ENCODE measurements around the gene PFKM.
A peak's percentile ranks its signal among the peaks of the same experiment; 100 is the strongest.

PFKM gene

GRCh38 chr12:48160046-48160445 lies 40.9 kb downstream of the PFKM start:
- DNase-seq, result no peak

DNA sequence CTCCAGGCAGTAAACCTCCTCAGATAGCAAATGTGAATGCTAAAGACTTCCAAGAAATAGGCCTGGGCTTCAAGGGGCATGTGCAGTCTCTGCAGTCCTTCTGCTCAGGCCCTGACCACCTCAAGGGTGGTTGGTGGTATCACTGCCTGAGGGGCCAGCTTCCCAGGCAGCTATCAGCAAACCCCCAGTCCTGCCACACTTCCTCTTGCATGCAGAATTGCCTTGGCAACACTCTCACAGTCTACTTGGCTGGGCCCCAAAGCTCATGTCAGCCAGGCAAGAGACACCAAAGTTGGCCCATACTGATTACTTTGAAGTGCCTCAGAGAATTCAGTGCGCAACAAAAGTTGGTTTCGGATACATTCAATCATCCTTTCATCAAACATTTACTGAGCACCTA lies 41.6 kb downstream of the PFKM start:
- DNase-seq, result no peak

DNA sequence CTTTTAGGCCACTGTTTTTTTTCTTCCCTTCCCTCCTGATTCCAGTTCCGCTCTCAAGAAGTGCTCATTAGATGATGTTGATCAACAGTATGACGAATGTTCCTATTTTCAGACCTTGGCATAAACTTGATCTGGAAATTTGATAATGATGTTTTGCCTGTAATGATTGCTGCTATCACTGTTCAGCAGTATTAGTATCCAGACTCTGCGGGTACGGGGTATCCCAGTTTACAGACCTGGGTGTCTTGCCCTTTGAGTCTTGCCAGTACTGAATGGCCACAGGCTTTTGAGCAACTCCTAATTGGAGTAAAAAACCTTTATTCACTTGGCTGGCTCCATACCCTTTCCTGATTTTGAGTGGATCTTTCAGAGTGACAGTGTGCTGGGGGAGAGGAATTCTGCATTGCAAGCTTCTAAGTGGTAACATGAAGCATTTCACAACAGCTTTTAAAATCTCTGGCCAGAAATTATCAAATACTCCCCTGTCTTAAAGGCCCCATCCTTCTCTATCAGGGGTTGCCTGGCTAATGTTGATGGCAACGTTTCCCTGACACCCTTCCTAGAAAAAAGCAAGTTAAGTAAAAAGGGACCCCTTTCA lies 44.1 kb downstream of the PFKM start:
- DNase-seq, result no peak

GRCh38 chr12:48164451-48164850 lies 45.3 kb downstream of the PFKM start:
- no peak for DNase-seq

GRCh38 chr12:48165089-48165981 lies 46.2 kb downstream of the PFKM start:
- peak; percentile 35 for DNase-seq

DNA sequence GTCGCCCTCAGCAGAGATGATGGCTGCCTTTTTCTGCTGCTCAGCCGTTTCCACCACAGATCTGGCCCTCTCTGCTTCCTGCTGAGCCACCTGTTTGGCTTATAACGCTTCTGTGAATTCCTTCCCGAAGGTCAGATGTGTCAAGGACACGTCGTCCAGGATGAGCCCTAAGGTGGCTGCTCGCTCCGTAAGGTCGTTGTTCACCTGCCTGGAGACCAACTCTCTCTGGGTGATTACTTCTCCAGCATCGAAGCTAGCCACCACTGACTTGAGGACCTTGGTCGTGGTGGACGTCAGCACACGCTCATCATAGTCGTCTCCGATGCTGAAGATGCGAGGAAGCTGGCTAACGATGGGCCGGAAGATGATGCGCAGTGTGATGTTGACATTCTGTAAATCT lies 49.8 kb downstream of the PFKM start:
- DNase-seq, result no peak

DNA sequence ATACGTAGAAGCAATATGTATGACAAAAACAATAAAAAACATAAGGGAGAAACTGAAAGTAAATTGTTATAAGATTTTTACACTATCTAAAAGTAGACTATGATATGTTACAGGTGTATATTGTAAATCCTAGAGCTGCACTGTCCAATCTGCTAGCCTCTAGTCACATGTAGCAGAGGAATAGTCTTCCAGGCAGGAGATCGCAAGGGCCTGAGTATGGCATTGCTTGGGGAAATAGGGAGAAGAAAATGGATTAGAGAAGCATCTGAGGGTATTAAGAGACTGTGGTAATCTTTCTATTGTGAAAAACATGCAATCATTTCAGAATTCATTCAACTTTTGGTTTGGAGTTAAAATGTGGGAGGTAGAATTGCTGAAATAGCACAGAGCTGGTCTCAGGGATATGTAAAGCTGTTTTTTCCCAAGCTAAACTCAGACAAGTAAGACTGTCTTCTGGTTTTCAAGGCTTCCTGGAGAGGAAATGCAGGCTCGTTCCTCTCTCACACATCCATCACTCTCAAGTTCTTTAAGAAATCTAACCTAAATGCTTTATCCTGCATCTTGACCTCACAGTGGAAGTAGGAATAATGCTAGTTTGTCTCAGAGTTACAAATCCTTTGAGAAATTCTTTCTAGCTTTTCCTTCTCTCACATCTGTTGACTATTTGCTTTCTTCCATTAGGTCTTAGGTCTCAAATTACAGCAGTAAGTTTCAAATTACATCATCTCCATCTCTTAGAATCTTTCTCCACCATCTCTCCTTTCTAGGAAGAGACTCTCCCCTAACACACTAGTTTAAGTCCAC lies 56.7 kb downstream of the PFKM start:
- no peak for DNase-seq

- no peak for DNase-seq
Measured at GRCh38 chr12:48176417-48176751, 57.2 kb downstream of the PFKM start.

DNA sequence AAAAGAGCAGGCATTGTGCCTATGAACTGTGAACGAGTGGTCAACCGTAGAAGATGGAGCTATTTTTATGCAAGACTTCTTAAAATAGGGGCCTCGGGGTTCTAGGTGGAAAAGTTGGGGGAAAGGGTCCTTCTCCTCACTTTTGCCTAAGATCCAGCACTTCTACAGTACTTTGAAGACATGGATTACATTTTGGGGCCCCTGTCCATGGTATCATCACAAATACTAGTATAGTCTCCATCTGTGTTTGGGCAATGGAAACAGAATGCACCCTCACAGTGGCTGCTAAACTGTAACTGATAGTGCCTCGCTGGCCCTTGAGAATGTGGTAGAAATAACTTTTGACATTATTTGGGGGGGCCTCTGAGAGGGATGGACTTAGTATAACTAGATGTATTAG lies 58.8 kb downstream of the PFKM start:
- DNase-seq, result no peak

DNA sequence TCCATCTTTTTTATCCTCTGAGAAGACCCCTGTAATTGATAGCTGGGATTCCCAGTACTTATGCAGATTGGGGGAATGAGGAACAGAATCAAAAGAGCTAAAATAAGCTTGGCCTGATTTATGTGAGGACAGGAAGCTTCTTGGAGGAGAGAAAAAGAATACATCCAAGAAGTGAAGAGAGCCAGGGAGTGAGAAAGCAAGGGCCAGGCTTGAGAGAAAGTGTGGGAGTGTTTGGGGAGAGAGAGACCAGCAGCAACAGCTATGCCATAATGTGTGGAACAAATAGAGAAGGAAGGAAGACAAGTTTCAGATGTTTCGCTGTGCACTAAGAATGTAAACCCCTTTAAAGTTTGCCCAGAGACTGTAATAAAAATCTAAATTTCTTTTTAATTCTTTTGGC lies 60.3 kb downstream of the PFKM start:
- DNase-seq, result no peak

- DNase-seq, result no peak
Measured at GRCh38 chr12:48180424-48180823, 61.3 kb downstream of the PFKM start.

DNA sequence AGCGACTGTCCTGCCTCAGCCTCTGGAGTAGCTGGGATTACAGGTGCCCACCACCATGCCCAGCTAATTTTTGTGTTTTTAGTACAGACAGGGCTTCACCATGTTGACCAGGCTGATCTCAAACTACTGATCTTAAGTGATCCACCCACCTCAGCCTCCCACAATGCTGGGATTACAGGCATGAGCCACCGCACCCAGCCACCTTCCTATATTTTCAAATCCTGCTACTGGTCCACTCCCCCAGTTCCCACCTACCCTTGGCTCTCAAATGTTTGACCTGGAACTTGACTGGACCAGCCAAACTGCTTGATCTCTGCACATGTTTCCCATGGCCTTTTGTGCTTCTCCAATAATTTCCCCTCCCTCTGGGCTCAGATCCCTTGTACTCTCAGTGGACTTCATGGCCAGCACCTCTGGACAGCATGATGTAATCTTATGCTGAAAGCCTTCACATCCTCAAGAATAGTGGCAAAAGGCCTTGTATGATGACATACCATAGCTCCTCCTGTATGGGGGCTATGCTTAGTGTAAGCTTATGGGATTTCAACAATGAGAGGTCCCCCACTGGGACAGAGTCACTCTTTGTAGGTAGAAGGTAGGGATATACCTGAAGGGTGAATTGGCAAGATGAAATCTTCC lies 61.8 kb downstream of the PFKM start:
- no peak for DNase-seq

DNA sequence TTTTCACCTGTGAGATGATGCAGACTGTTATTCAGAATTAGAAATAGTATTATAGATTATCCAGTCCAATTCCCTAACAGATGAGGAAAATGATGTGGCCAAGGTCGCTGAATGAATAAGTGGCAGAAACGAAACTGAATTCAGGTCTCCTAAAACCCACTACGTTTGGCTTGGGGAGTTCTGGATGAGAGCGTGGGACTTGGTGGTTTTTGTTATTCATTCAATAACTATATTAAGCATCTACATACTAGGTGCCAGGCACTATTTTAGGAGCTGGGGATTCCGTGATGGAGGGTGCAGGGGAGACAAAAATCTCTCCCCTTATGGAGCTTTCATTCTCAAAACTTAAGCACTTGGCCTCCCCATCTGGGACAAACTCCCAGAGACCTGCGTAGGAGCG lies 63.5 kb downstream of the PFKM start:
- DNase-seq, result no peak

GRCh38 chr12:48183091-48183875 lies 64.1 kb downstream of the PFKM start, which contains the start of gene CCDC184:
Gene CCDC184 (plus strand): TSS chr12:48183644. CDS start chr12:48184123, 479 bp downstream.
- no peak for DNase-seq

DNA sequence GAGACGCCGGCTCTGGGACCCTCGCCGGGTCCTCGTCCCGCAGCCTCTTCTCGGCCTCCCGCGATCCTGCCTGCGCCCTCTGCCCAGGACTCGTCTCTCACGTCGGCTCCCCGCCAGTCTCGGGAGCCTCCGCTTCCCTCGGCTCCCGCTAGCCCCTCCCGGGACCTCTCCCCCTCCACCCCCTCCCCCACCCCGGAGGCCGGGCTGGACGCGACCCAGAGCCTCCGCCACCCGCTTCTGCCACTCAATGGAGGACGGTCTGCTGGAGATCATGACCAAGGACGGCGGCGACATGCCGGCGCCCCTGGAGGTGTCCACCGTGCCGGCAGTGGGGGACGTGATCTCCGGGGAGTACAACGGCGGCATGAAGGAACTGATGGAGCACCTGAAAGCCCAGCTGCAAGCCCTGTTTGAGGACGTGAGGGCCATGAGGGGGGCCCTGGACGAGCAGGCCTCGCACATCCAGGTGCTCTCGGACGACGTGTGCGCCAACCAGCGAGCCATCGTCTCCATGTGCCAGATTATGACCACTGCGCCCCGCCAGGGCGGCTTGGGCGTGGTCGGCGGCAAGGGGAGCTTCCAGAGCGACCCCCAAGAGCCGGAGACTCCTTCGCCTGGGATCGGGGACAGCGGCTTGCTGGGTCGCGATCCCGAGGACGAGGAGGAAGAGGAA lies 64.8 kb downstream of the PFKM start:
- DNase-seq, result no peak

DNA sequence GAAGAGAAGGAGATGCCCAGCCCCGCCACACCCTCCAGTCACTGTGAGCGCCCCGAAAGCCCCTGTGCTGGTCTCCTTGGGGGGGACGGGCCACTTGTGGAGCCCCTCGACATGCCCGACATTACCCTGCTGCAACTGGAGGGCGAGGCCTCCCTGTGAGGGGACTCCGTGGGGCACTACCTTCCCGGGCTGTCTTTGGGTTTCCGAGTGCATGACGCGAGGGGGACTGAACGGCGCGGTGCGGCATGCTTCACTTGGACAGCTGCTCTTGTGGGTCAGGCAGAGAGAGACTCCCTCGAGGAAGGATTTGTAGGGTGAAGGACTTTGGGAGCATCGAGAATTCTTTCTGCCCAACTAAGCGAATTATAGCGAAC lies 65.4 kb downstream of the PFKM start:
- no peak for DNase-seq

DNA sequence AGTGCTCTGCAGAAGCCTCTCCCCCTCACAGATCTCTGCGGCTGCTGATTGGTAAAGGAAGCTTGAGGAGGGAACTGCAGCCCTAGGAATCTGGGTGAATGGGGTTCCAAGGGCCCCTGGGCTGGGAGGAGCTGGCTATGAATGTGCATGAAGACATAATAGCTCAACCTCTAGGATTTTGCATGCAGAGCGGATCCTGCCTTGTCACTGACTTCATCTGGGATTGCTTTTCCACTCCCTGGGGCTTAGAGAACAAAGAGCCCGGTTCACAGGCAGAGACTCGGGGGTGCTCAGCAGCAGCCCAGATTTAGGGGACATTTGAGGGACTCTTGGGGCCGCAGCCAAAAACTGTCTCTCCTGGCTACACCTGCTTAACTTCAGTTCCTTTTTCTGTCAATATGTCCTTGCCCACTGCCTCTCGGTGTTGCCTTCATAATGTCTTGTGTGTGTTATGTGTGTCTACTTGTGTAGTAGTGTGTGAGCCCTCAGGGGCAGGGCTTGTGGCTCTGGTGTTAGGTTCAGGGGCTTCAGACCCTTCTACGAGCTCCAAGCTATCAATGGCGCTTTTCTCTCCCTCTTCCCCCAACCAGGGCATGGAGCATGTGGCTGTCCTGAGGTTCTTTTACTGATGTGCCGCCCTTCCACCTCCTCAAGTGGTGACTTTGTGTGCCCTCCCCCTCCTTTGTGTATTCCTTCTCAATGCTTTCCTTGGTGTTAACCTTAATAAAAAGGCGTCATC lies 66.2 kb downstream of the PFKM start:
- no peak for DNase-seq

GRCh38 chr12:48187916-48188695 lies 68.9 kb downstream of the PFKM start:
- no peak for DNase-seq

DNA sequence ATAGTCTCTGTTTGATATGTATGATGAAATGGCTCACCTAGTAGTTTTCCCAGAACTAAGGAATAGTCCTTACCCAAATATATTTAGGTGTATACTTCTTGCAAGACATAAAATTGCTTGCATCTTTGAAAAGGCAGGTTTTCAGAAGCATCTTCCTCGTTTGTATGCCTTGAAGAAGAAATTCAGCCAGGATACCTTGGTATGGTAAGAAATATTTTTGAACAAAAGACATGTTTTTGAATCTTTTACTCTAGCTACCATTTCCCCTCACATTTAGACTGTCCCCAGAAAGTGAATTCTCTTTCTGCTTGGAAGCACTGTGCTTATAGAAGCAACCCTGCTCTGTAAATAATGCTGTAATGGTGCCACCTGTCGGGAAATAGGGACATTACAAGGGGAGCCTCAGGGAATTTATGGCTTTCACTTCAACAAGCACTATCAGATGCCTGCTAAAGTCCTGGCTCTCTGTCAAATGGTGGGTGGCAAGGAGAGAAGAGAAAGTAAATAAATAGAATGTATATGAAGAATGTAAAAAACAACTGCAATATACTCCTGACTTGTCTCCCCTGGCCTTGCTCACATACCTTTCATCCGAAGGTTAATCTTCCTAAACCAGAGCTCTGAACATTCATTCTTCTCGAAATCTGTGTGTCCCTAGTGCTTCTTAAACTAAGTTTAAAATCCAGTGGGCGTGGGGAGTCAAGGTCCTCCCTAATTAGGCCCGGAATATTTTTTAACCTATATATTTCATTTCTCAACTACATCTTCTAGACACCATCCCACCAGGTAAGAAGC lies 70.4 kb downstream of the PFKM start:
- peak; percentile 68 for DNase-seq
